Measurements from ENCODE around the gene RBM17.

- TF ChIP-seq CTCF (IDR thresholded peaks at IDR 0.05; ENCODE audit: insufficient read depth, low read length) = no peak
- TF ChIP-seq POLR2AphosphoS5 (IDR thresholded peaks at IDR 0.05; ENCODE audit: low read depth) = no peak
Observed at GRCh38 chr10:6102128-6102527, 13.3 kb downstream of the RBM17 start.

Data from HL-60 (cell line).